Fibroblast of the conjunctiva (primary cell): ENCODE results near the gene CPA1.

Experiments
- DNase-seq: peaks from one replicate; pipeline ENCODE4 v3.0.0-alpha.2; 2010; ENCODE audit warnings: low read depth

Gene CPA1

GRCh38 chr7:130356121-130356875, 24.0 kb upstream of the CPA1 start:
- DNase-seq: peak; percentile 79

- peak; percentile 67 for DNase-seq
Observed at GRCh38 chr7:130356876-130357611, 23.2 kb upstream of the CPA1 start.

DNA sequence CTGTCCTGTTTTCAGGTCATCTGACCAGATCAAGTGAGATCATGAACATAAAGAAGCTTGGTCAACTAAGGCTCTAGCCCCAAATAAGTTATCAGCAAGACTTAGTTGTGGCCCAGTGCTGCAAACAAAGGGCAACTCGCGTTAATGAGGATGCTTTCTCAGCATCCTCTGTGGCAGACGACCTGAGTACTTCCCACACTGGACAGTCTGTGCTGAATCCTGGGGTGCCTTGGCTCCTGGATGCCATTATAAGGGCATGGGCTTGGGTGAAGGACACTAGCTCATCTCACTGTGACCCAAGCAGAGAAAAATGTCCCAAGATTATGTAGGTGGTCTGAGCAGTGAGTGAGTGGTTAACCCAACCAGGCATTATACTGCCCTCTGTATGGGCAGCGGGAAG, 21.8 kb upstream of the CPA1 start:
- DNase-seq: no peak

DNA sequence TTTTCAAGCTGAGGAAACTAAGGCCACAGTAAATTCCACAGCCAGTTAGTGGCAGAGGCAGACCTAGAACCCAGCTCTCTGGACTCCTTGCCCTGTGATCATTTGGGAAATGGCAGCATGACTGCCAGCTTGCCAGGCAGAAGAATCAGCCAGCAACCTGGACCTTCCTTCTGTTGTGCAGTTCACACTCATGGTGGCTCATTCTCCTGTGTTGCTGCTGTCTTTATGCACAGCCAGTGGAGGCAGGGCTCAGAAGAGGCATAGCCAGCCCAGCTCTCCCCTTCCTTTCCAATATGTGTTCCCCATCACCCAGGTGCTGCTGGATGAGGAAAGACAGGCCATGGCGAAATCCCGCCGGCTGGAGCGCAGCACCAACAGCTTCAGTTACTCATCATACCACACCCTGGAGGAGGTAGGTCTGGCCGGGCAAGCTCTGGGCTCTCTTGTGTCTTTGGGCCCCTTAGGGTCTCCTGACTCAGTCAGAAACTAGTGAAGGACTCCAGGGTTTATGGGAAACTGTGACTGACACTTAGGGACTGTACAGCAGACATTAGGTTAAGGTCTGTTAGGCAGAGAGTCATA, 20.9 kb upstream of the CPA1 start:
- no peak for DNase-seq

DNA sequence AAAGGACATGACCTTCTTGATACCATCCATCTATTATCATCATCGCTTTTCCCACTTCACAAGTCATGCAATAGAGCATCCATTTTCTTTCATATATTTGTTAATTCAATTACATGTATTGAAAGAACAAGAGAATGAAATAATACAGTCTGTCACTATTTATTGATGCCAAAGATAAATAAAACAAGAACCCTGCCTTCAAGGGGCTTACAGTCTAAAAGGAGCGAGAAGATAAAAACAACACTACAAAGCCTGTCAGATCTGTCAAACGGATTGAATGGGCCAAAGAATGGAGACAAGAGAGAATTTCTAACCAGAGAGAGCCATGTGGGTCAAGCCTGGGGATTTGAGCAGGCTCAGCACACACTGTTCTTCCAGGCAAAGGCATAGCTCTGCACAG, 19.8 kb upstream of the CPA1 start:
- DNase-seq: no peak

GRCh38 chr7:130361681-130362080, 18.6 kb upstream of the CPA1 start:
- no peak for DNase-seq

DNA sequence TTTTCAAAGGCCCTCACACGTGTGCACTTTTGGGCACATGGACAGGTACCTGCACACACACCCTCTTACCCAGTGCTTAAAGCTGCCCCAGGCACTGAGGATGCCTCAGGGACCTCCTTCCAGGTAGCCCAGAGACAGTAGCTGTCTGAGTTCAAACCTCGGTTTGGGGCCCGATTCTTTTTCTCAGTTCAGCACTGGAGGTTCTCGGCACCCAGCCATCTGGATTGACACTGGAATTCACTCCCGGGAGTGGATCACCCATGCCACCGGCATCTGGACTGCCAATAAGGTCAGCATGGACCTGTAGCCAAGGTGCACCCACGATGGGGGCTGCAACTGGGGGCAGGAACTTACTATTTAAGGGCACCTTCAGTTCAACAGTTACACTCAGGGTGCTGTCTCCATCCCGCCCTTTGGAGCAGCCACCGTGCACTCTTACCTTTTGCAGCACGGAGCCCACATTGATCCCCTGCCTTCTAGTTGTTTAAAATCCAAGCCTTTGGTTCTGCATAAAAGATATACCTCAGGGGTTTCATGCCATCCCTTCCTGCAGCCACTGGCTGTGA, 18.0 kb upstream of the CPA1 start:
- no peak for DNase-seq

DNA sequence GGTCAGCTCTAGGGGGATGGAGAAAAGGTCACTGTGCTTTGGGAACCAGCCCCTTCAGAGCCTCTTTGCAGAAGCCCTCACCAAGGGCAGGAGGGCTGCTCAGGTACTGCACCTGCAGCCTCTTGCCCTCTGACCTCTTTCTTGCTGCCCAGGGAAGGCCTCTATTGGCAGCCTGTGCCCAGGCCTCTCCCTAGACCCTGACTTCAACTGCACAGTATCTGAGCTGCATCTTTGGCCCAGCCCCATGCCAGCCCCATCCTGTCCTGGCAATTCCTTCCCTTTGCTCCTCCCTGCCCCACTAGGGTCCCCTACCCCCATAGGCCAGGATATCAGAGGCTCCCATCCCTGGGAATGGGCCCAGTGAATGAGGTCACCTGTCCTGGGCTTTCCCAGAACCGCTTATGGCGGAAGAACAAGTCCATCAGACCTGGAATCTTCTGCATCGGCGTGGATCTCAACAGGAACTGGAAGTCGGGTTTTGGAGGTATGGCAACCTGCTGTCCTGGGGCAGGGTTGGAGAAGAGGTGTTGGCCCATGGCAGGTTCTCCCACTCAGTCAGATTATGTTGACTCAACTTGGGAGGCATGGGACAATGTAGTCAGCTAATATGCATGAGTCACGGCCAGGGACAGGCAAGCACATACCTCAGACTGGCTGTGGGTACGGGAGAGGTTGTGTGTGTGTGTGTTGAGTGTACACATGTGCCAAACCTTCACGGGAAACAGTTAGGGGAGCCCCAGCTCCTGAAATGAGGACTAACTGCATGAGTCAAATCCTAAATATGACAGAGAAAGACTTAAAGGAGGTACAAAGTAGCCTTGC, 17.1 kb upstream of the CPA1 start:
- DNase-seq: peak; percentile 85

DNA sequence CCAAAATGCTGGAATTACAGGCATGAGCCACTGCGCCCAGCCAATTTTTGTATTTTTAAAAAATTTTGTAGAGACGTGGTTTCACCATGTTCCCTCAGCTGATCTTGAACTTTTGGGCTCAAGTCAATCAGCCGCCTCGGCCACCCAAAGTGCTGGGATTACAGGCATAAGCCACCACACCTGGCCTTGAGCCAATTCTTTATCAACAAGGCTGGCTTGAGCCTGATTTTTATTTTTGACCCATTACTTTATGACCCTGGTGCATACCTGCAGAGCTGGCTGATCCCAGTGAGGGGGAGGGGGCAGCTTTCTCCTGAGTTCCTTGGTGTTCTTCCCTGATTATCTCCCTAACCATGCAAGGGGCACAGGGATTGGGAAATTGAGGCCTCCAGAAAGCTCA, 15.8 kb upstream of the CPA1 start:
- DNase-seq: no peak

DNA sequence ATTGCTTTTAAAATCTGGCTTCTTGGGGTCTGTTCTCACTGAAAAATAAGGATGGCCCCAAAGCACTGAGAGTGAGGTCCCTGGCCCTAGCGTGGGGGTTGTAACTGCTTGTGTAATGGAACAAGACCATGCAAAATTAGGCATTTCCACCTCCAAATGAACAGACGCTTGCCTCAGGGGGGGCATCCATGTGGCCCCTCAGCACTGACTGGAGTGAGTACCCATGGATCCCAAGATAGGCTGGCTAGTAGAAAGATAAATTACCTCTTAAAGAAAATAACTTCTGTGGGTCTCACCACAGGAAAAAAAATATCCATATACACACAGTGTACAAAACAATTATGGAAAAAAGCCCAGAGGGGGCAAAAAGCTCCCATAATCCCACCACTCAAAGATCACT, 15.2 kb upstream of the CPA1 start:
- DNase-seq: no peak

GRCh38 chr7:130365511-130366441, 14.5 kb upstream of the CPA1 start:
- DNase-seq: no peak

DNA sequence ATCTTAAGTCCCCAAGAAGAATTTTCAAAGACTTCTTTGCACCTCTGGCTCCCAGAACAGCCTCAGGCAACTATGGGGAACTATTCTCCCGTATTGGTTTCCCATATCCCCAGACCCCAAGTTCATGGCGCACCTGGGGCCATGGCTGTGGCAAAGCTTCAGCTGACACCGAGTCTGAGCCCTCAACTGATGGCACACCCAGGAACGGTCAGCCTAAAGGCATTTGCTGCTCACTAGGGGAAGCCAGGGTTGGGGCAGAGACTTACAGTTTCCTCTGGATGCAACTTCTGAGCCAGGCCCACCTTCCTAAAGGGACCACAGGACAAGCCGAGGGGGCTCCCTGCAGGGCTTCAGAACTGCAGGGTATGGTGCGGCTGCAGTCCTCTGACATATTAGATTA, 13.7 kb upstream of the CPA1 start:
- DNase-seq: no peak

DNA sequence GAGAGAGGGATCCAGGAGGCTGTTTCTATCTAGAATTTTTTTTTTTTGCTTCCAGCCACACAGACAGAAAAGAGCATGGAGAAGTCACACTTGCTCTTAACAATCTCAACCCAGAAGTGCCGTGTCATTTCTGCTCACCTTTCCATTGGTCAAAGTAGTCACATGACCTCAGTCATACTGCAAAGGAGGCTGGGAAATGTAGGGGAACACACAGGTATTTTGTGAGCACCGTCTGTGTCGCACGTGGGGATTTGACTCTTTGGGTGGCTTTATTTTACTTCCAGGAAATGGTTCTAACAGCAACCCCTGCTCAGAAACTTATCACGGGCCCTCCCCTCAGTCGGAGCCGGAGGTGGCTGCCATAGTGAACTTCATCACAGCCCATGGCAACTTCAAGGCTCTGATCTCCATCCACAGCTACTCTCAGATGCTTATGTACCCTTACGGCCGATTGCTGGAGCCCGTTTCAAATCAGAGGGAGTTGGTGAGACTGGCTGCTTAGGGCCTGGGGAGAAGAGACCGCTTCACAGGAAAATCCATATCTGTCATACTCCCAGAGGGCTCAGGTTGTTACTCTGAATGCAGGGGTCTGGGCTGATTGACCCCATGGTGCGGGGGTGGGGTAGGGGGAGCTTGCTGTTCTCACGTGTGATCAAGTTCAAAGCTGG, 13.1 kb upstream of the CPA1 start:
- no peak for DNase-seq

- DNase-seq: no peak
Observed at GRCh38 chr7:130367836-130368746, 12.2 kb upstream of the CPA1 start.

- no peak for DNase-seq
Observed at GRCh38 chr7:130369110-130369711, 11.1 kb upstream of the CPA1 start.

DNA sequence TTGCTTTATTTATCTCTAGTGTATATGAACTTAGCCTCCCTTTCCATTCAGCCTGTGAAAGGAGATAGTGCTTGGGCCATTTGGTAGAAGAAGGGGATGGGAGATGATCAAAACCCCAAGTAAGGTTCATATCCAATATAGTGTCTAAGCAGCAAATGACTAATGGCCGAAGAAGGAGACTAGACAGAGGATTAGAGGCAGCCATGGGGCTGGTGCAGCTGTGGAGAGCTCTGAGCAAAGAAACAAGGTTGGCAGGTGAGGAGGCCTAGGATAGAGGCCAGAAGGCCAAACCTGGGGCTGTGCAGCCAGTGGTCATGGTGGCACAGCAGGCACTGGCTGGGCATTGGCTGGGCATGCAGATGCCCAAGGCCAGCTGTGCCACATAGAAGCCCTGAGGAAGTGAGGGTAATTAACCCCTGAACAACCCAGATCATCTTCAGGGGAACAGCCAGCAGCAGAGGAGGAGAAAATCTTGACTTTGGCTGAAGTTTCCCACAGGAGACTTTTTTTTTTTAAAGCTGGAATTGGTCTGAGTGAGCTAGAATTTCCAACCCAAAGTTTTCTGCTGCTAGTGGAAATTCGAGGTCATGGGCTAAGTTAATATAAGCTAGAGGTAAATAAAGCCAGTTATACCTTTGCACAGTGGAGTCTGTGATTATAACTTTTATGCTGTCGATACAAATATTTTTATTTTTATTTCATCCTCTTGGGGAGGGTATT, 10.3 kb upstream of the CPA1 start:
- no peak for DNase-seq

- DNase-seq: peak; percentile 36
Observed at GRCh38 chr7:130371046-130371445, 9.2 kb upstream of the CPA1 start.
